GM19035 (cell line): Measurements from ENCODE around the gene NHLRC1.

Source experiments
- ATAC-seq: cut with Tn5 transposase; IDR thresholded peaks from one replicate; pipeline ENCODE4 v1.9.1; 2021; ENCODE audit not compliant: unreplicated experiment

NHLRC1 gene

GRCh38 chr6:18088419-18089296, 33.8 kb downstream of the NHLRC1 start:
- ATAC-seq, result no peak

GRCh38 chr6:18087396-18088165, 34.9 kb downstream of the NHLRC1 start:
- ATAC-seq, result no peak

GRCh38 chr6:18081025-18081668, 41.3 kb downstream of the NHLRC1 start:
- no peak for ATAC-seq

GRCh38 chr6:18080544-18080943, 41.9 kb downstream of the NHLRC1 start:
- ATAC-seq, result no peak

GRCh38 chr6:18078866-18079265, 43.6 kb downstream of the NHLRC1 start:
- ATAC-seq, result no peak

DNA sequence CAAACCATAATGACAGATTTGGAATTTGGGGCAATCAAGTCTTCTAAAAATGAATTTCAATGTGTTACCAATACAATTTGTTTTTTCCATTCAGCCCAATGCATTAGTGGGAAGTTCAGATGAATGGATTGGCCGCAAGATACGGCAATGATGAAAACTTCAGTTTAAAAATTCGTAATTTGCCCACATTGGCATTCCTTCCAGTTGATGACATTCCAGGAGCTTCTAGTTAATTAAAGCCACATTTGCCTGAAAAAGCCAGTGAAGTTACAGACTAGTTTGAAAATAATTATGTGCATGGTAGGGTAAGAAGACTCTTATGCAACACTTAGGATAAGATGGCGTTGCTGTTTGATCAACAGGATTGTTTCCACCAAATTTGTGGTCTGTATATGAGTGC, 46.2 kb downstream of the NHLRC1 start:
- no peak for ATAC-seq

GRCh38 chr6:18072841-18073240, 49.6 kb downstream of the NHLRC1 start:
- no peak for ATAC-seq

DNA sequence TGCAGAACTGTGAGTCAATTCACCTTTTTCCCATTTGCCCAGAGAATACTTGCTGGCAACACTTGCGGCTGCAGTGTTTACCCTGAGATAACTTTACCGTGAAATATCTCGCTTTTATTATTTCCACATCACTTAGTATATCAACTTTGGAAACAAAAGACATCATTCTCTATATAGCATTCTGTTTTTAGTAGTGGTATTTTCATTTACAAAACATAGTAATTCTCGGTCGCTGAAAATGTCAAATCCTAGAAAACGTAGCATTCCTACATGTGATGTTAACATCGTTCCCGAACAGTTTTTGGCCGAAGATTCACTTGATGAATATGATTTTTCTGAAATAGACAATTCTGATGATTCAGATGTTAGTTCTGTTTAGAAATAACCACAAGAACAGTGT, 52.0 kb downstream of the NHLRC1 start:
- ATAC-seq, result no peak
